ENCODE measurements around the gene ABCC12.

GRCh38 chr16:48126801-48127644, 28.8 kb downstream of the ABCC12 start:
- no peak for TF ChIP-seq POLR2A (IDR thresholded peaks at IDR 0.05; ENCODE audit: low read depth, low read length)
- no peak for TF ChIP-seq TAF1 (IDR thresholded peaks at IDR 0.05; ENCODE audit: low read depth, low read length)
- TF ChIP-seq POLR2AphosphoS5 (IDR thresholded peaks at IDR 0.05; ENCODE audit: low read depth, low read length) = no peak
- TF ChIP-seq SPI1 (IDR thresholded peaks at IDR 0.05; ENCODE audit: low read depth, low read length) = no peak
- TF ChIP-seq POU2F2 (IDR thresholded peaks at IDR 0.05; ENCODE audit: low read depth, low read length) = no peak
- TF ChIP-seq PAX5 (IDR thresholded peaks at IDR 0.05; ENCODE audit: insufficient read depth, low read length, severe bottlenecking) = no peak
